Uterus (tissue), 2 donors: ENCODE data around the gene PLCE1.

Source experiments
- CTCF ChIP-seq, 4 experiments: fragments of 200-600 bp in 2 of 4; fragments of 450-650 bp in 2 of 4; sonication (generic) in 2 of 4; IDR thresholded peaks; one replicate each; pipeline ENCODE4 v1.5.1; 2016 to 2019; ENCODE audit warnings: antibody characterized with exemption in 4 of 4, mild to moderate bottlenecking in 2 of 4, moderate library complexity in 1 of 4
- POLR2A ChIP-seq, 2 donors: fragments of 450-650 bp; IDR thresholded peaks; one replicate each; pipeline ENCODE4 v1.6.1; 2016; ENCODE audit warnings: antibody characterized with exemption in 2 of 2, mild to moderate bottlenecking in 1 of 2, moderate library complexity in 1 of 2

- TF ChIP-seq CTCF (IDR thresholded peaks at IDR 0.05) = no peak
- TF ChIP-seq POLR2A (IDR thresholded peaks at IDR 0.05) = no peak
These were observed 32.1 kb downstream of the PLCE1 start for GRCh38 chr10:94025806-94026205.
